ENCODE data around the gene UFC1.
A peak's percentile ranks its signal among the peaks of the same experiment; 100 is the strongest.

Gene UFC1

DNA sequence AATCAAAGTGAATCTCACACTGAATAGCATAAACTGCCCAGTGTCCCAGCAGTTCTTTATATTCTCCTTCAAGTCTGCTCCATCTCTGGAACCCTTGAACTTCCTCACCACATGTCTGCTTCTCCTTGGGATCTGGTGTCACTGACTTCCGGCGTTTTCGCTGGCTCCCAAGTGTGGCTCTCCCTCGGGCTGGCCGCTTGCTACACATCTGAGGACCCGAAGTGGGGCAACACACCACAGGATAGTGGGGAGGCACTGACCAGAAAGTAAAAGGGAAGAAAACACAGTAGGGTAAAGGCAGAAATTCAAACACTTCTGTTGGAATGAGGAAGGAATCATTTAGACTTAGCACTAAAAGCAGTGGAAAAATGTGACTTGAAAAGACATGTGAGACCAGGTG is 30.8 kb upstream of the UFC1 start:
- no peak overlapping the region for H3K4me3 ChIP-seq (ENCODE audit: control insufficient read depth, low read depth, low read length)
- TF ChIP-seq, protein P1, sequence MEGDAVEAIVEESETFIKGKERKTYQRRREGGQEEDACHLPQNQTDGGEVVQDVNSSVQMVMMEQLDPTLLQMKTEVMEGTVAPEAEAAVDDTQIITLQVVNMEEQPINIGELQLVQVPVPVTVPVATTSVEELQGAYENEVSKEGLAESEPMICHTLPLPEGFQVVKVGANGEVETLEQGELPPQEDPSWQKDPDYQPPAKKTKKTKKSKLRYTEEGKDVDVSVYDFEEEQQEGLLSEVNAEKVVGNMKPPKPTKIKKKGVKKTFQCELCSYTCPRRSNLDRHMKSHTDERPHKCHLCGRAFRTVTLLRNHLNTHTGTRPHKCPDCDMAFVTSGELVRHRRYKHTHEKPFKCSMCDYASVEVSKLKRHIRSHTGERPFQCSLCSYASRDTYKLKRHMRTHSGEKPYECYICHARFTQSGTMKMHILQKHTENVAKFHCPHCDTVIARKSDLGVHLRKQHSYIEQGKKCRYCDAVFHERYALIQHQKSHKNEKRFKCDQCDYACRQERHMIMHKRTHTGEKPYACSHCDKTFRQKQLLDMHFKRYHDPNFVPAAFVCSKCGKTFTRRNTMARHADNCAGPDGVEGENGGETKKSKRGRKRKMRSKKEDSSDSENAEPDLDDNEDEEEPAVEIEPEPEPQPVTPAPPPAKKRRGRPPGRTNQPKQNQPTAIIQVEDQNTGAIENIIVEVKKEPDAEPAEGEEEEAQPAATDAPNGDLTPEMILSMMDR (conservative IDR thresholded peaks at IDR 0.05; ENCODE audit: control insufficient read depth, insufficient read depth, low read depth, low read length), result no peak
- no peak for DNase-seq (ENCODE audit: low read depth)

DNA sequence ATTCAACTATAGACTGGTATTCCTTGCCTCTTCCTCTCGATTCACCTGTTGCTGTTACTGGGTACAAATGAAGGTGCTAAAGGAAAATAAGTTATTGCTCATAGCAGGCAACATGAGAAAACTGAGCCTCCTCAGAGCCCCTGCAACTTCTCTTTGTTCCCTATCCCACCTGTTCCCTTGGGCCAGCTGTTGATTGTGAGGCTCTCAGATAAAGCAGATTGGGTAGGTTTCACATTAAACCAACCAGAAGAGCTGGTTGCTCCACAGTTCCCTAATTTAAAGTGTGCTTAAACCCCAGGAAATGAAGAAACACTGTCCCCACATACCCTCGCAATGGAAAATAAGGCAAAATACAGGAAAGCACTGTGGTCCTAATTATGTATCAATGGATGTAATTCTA is 26.1 kb upstream of the UFC1 start:
- DNase-seq (ENCODE audit: low read depth), result no peak
- TF ChIP-seq, protein P1 (conservative IDR thresholded peaks at IDR 0.05; ENCODE audit: control insufficient read depth, insufficient read depth, low read depth, low read length), result no peak
- no peak overlapping the region for H3K4me3 ChIP-seq (ENCODE audit: control insufficient read depth, low read depth, low read length)

DNA sequence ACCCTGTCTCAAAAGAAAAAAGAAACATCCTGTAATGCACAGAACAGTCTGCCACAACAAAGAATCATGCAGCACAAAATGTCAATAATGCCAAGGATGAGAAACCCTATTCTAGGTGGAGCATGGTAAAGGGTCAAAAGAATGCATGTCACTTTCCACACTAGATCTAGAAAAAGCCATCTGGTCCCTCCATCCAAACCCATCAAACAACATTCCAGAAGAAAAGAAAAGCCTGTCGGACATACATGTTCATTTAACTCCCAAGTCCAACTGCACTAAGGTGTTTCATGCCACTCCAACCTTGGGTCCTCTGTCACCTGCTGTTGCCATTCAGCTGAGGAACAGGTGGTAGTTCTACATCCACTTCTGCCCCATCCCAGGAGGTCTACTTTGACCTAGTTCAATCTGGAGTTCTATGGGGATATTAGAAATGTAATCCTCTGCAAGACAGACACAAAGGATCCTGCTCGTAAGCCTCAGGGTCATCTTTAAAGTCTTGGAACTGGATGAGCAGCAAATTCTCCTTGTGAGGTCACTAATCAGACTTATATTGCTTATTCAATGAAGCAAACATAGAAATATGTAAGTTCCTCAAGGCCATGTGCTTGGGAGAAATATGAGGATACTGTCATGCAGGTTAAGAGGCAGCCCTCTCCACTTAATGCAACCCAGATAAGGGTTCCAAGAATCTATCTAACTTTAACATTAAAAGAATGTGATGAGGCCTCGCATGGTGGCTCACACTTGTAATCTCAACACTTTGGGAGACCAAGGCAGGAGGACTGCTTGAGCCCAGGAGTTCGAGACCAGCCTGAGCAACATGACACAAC is 25.0 kb upstream of the UFC1 start:
- TF ChIP-seq, protein P1 (conservative IDR thresholded peaks at IDR 0.05; ENCODE audit: control insufficient read depth, insufficient read depth, low read depth, low read length), result no peak
- DNase-seq (ENCODE audit: low read depth), result no peak
- H3K4me3 ChIP-seq (ENCODE audit: control insufficient read depth, low read depth, low read length), result no peak overlapping the region

DNA sequence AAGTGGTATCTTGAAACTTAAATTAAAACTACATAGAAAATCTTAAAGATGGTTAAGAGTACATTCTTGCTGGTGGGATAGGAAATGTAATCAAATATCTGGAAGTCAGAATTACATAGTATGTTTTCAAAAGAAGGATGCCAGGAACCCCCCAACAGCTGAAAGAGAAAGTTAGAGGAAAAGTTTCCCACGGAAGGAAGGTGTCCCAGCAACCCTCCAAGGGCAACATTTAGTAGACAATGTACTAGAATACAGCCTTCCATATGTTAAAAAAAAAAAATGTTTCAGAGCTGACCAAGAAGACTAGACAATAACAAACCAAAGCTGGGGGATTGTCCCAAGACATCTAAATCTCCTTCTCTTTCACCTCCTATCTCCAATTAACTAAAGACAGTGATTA is 23.5 kb upstream of the UFC1 start:
- TF ChIP-seq, protein P1 (conservative IDR thresholded peaks at IDR 0.05; ENCODE audit: control insufficient read depth, insufficient read depth, low read depth, low read length), result no peak
- H3K4me3 ChIP-seq (ENCODE audit: control insufficient read depth, low read depth, low read length), result no peak overlapping the region

DNA sequence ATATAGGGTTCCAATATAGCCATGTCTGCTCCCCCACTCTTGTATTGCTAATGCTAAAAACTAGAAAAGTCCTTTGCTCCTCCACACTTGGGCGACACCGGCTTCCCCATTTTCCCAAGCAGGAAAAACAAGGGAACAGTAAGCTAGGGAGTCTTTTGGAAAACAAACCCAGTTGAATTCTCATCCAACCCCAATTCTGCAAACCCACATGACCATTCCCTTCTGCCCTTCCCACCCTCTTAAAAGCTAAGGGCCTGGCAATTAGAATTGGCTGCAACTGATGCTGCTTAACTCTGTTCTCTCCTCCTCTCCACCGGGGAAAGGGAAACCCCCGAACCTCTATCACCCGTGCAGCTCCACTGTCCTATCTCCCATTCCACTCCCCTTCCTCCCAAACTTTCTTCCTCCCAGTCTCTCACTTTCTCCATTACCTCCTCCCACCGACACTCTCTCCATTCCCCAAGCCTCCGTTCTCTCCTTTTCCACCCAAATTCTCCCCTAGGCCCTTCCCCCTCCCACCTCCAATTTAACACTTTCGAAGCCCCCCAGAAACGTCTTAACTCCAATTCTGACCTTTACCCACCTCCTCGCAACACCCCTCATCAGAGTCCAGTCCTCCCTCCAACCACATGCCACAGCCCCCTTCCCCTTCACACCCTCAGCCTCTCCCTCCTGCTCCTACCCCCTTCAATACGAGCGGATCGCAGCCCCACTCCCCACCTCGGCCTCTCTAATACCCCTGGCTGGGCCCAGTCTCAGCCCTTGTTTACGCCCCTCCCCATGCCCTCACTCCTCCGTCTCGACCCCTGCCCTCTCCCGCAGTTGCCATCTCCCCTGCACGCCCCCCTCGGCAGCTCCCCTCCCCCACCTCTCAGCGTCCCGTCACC is 22.0 kb upstream of the UFC1 start:
- H3K4me3 ChIP-seq (ENCODE audit: control insufficient read depth, low read depth, low read length), result peak overlapping the region; percentile 98
- TF ChIP-seq, protein P1 (conservative IDR thresholded peaks at IDR 0.05; ENCODE audit: control insufficient read depth, insufficient read depth, low read depth, low read length), result no peak
- peak; percentile 29 for DNase-seq (ENCODE audit: low read depth)

More for the DNA sequence above, 23.5 kb upstream of the UFC1 start:
- no peak for DNase-seq (ENCODE audit: low read depth)

DNA sequence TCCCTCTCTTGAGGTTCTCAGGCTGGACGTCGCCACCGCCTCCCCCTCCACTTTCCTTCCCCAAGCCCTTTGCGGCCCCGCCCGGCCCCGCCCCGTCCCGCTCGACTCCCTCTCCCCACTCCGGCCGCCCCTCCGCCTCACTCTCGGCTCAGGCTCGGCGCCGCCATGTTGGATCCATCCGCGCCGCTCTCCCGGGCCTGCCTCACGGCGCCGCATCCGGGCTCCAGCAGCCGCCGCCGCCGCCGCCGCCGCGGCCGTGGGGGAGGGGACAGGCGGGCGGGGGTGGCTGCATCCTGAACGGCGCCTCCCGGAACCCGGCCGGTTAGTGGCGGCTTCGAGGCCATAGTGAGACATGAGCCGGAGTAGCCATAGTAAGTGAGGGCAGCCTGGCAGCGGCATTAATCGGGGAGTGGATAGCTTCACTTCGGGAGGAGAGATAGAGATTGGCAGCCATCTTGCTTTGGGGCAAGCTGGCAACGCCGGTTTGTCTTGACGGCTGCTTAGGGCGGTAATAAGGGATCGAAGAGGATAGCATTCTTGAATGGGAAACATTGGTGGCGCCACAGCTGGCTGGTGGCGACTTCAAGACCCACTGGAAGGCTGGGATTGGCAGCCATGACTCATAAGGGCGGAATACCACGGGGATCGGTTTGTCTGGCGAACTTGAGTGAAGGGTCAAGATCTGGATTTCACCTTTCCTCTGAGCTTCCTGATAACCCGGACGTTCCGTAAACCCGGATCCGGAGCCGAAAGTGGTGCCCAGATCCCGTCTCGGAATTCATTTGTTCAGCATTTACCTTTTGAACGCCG is 21.2 kb upstream of the UFC1 start, which contains the start of gene DEDD:
Gene DEDD, minus strand, starts transcription at position 258 of the 810 bp plus-strand sequence. CDS start 8,205 bp downstream, outside the sequence.
- TF ChIP-seq, protein P1 (conservative IDR thresholded peaks at IDR 0.05; ENCODE audit: control insufficient read depth, insufficient read depth, low read depth, low read length), result no peak
- peak within 1 kb of the TSS; percentile 98 for H3K4me3 ChIP-seq (ENCODE audit: control insufficient read depth, low read depth, low read length)
- peak; percentile 95 for DNase-seq (ENCODE audit: low read depth)

All from fibroblast of mammary gland (primary cell).